GM12865 (cell line): ENCODE data around the gene PEX14.

Experiments
- DNase-seq: peaks from one replicate; pipeline ENCODE4 v3.0.0; 2010; ENCODE audit warnings: low read depth
- H3K4me3 ChIP-seq: 2 replicates; pipeline ENCODE4 v1.5.1; 2011; ENCODE audit warnings: mild to moderate bottlenecking, low read depth, low read length, control low read depth
- CTCF ChIP-seq: IDR thresholded peaks from 2 replicates; pipeline ENCODE4 v1.5.1; 2011; ENCODE audit warnings: low read length, control low read depth, low read depth, inconsistent platforms; ENCODE audit not compliant: insufficient read depth; ENCODE audit errors: missing control alignments

Gene PEX14

GRCh38 chr1:10623686-10624145 lies 149.0 kb downstream of the PEX14 start:
- TF ChIP-seq CTCF, result no peak
- H3K4me3 ChIP-seq, result no peak overlapping the region
- DNase-seq, result no peak

- no peak for DNase-seq
- TF ChIP-seq CTCF, result no peak
- H3K4me3 ChIP-seq, result no peak overlapping the region
Observed at GRCh38 chr1:10624256-10625050, 149.7 kb downstream of the PEX14 start.

GRCh38 chr1:10625076-10625475 lies 150.3 kb downstream of the PEX14 start:
- TF ChIP-seq CTCF, result no peak
- no peak overlapping the region for H3K4me3 ChIP-seq
- DNase-seq, result no peak

- no peak for DNase-seq
- no peak for TF ChIP-seq CTCF
- H3K4me3 ChIP-seq, result no peak overlapping the region
Observed at GRCh38 chr1:10625554-10625953, 150.8 kb downstream of the PEX14 start.

GRCh38 chr1:10626131-10626731 lies 151.5 kb downstream of the PEX14 start:
- no peak overlapping the region for H3K4me3 ChIP-seq
- no peak for DNase-seq
- TF ChIP-seq CTCF, result no peak

GRCh38 chr1:10626791-10627410 lies 152.2 kb downstream of the PEX14 start:
- DNase-seq, result no peak
- no peak overlapping the region for H3K4me3 ChIP-seq
- TF ChIP-seq CTCF, result no peak
